Measurements from ENCODE around the gene RNF103. TPM values are rescaled to one million over a fixed set of nuclear protein-coding genes. Genes with fewer than 3 reads are reported as not detected.
"Not testable (repeated sequence)": the region's sequence is repeated elsewhere in the genome, so short reads cannot be mapped to it uniquely, and the experiment has no call there.

The RNF103 gene
- total RNA-seq, 1 experiment from 2014 or later = 10.1 TPM

DNA sequence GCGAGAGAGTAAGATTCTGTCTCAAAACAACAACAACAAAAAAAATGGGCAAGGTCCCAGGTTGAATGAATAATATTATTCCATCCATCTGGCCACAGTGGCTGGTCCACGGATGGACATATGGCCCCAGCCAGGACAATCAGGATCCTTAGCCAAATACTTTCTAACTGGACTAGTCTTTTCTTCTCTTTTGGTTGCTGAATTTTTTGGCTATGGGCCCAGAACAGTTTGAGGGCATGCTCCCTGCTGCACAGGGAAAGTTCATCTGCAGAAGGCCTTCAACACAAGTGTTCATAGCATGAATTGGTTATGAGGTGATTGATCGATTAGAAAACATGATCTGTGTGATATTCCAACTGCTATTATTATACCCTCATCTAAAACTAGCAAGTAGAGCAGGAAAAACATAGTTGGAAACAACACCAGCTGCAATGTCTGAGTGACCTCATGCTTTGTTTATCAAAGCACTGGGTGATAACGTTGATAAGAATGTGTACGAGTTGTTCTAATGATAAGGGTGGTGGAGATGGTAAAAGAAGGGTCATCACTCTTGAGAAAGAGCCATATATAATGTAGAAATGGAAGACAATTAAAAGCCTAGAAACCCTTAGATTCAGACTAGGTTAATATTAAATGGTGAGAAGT, 47.8 kb upstream of the RNF103 start:
- Histone ChIP-seq H3K9me3 (ENCODE audit: low read depth, low read length, poor library complexity, severe bottlenecking) (no peaks in the 10 kb centered on the region), H3K27me3 (replicated peaks; ENCODE audit: insufficient read depth, low read depth, low read length, poor library complexity) (no peaks in the 10 kb centered on the region), H3K36me3 (ENCODE audit: insufficient read depth, low read length, poor library complexity, severe bottlenecking) (no peaks in the 10 kb centered on the region), H3K27ac (ENCODE audit: low read depth, low read length, poor library complexity, severe bottlenecking) (no peak overlapping the region), H3K4me1 (ENCODE audit: insufficient read depth, low read length, poor library complexity, severe bottlenecking) (no peaks in the 10 kb centered on the region), H3K4me3 (ENCODE audit: low read depth, low read length, poor library complexity, severe bottlenecking) (no peak overlapping the region)
- intact Hi-C loops (cut with micrococcal nuclease; ENCODE audit: unreplicated experiment) = no loop called here
- BruUV-seq (replicated peaks) = no TSS peak
- ChIA-PET POLR2A (ENCODE audit: low non-redundant PET) (no interaction called here), CTCF (no interaction called here)
- DNase-seq (ENCODE audit: low spot score) = no peak
- TF ChIP-seq, protein P1, sequence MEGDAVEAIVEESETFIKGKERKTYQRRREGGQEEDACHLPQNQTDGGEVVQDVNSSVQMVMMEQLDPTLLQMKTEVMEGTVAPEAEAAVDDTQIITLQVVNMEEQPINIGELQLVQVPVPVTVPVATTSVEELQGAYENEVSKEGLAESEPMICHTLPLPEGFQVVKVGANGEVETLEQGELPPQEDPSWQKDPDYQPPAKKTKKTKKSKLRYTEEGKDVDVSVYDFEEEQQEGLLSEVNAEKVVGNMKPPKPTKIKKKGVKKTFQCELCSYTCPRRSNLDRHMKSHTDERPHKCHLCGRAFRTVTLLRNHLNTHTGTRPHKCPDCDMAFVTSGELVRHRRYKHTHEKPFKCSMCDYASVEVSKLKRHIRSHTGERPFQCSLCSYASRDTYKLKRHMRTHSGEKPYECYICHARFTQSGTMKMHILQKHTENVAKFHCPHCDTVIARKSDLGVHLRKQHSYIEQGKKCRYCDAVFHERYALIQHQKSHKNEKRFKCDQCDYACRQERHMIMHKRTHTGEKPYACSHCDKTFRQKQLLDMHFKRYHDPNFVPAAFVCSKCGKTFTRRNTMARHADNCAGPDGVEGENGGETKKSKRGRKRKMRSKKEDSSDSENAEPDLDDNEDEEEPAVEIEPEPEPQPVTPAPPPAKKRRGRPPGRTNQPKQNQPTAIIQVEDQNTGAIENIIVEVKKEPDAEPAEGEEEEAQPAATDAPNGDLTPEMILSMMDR (conservative IDR thresholded peaks at IDR 0.05; ENCODE audit: low read depth, low read length) = no peak
- no peak for TF ChIP-seq EZH2 (IDR thresholded peaks at IDR 0.05; ENCODE audit: borderline replicate concordance, low read depth, low read length, poor library complexity, severe bottlenecking)

DNA sequence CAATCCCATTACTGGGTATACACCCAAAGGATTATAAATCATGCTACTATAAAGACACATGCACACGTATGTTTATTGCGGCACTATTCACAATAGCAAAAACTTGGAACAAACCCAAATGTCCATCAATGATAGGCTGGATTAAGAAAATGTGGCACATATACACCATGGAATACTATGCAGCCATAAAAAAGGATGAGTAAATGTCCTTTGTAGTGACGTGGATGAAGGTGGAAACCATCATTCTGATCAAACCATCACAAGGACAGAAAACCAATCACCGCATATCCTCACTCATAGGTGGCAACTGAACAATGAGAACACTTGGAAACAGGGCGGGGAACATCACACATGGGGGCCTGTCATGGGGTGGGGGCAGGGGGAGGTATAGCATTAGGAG, 45.7 kb upstream of the RNF103 start:
- BruUV-seq (replicated peaks); CTCF ChIA-PET: not testable (repeated sequence)

DNA sequence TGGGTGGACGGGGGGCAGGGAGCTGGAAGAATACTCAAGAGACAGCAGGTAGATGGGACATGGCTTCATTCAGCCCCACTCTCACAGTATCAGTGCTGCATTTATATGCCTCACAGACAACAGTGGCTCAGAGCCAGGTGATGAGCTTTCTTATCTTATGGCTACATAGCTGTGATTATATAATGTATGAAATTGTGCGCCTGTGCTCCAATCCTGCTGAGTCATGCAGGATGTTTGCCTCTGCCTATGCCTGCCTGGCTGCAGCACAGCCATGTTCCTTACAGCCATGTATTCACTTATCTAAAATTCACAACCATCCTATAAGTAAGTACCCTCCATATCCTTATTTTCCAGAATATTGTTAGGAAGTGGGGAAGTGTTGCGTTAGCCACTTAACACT, 37.7 kb upstream of the RNF103 start:
- Histone ChIP-seq H3K27ac (ENCODE audit: low read depth, low read length, poor library complexity, severe bottlenecking) (no peak overlapping the region), H3K4me3 (ENCODE audit: low read depth, low read length, poor library complexity, severe bottlenecking) (no peak overlapping the region), H3K27me3 (replicated peaks; ENCODE audit: insufficient read depth, low read depth, low read length, poor library complexity) (no peaks in the 10 kb centered on the region), H3K36me3 (ENCODE audit: insufficient read depth, low read length, poor library complexity, severe bottlenecking) (no peaks in the 10 kb centered on the region), H3K9me3 (ENCODE audit: low read depth, low read length, poor library complexity, severe bottlenecking) (peaks cover 9% of the 10 kb centered on the region), H3K4me1 (ENCODE audit: insufficient read depth, low read length, poor library complexity, severe bottlenecking) (no peaks in the 10 kb centered on the region)
- BruUV-seq (replicated peaks) = no TSS peak
- ChIA-PET CTCF (no interaction called here), POLR2A (ENCODE audit: low non-redundant PET) (no interaction called here)
- intact Hi-C loops (cut with micrococcal nuclease; ENCODE audit: unreplicated experiment) = no loop called here
- no peak for DNase-seq (ENCODE audit: low spot score)
- TF ChIP-seq EZH2 (IDR thresholded peaks at IDR 0.05; ENCODE audit: borderline replicate concordance, low read depth, low read length, poor library complexity, severe bottlenecking) = no peak
- TF ChIP-seq, protein P1 (conservative IDR thresholded peaks at IDR 0.05; ENCODE audit: low read depth, low read length) = no peak

More for the DNA sequence above, 45.7 kb upstream of the RNF103 start:
- H3K27me3 ChIP-seq (replicated peaks; ENCODE audit: insufficient read depth, low read depth, low read length, poor library complexity); H3K4me1 ChIP-seq (ENCODE audit: insufficient read depth, low read length, poor library complexity, severe bottlenecking); H3K9me3 ChIP-seq (ENCODE audit: low read depth, low read length, poor library complexity, severe bottlenecking); DNase-seq (ENCODE audit: low spot score); intact Hi-C loops (cut with micrococcal nuclease; ENCODE audit: unreplicated experiment); H3K4me3 ChIP-seq (ENCODE audit: low read depth, low read length, poor library complexity, severe bottlenecking); POLR2A ChIA-PET (ENCODE audit: low non-redundant PET); H3K27ac ChIP-seq (ENCODE audit: low read depth, low read length, poor library complexity, severe bottlenecking); H3K36me3 ChIP-seq (ENCODE audit: insufficient read depth, low read length, poor library complexity, severe bottlenecking): not testable (repeated sequence)

DNA sequence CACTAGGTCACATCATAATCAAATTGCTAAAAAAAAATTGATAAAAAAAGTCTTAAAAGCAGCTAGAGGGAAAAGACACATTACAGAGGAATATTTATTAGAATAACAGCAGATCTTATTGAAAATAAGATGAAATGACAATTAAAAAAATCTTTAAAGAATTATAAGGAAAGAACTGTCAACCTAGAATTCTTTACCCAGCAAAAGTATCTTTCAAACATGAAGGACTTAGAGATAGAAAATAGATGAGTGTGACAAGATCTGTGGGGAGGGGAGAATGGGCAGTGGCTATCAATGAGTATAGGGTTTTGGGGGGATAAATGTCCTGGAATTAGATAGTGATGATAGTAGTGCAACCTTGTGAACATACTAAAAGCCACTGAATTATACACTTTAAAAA, 26.5 kb upstream of the RNF103 start:
- Histone ChIP-seq H3K4me3 (ENCODE audit: low read depth, low read length, poor library complexity, severe bottlenecking) (no peak overlapping the region), H3K36me3 (ENCODE audit: insufficient read depth, low read length, poor library complexity, severe bottlenecking) (no peaks in the 10 kb centered on the region), H3K27ac (ENCODE audit: low read depth, low read length, poor library complexity, severe bottlenecking) (no peak overlapping the region), H3K9me3 (ENCODE audit: low read depth, low read length, poor library complexity, severe bottlenecking) (no peaks in the 10 kb centered on the region), H3K4me1 (ENCODE audit: insufficient read depth, low read length, poor library complexity, severe bottlenecking) (no peaks in the 10 kb centered on the region), H3K27me3 (replicated peaks; ENCODE audit: insufficient read depth, low read depth, low read length, poor library complexity) (no peaks in the 10 kb centered on the region)
- ChIA-PET CTCF (no interaction called here), POLR2A (ENCODE audit: low non-redundant PET) (no interaction called here)
- DNase-seq (ENCODE audit: low spot score) = no peak
- intact Hi-C loops (cut with micrococcal nuclease; ENCODE audit: unreplicated experiment) = no loop called here
- no TSS peak for BruUV-seq (replicated peaks)
- TF ChIP-seq EZH2 (IDR thresholded peaks at IDR 0.05; ENCODE audit: borderline replicate concordance, low read depth, low read length, poor library complexity, severe bottlenecking) = no peak
- TF ChIP-seq, protein P1 (conservative IDR thresholded peaks at IDR 0.05; ENCODE audit: low read depth, low read length) = no peak

Measured in A673 (cell line).